GM19025 (cell line): ENCODE results near the gene RAD51B.

ENCODE experiments used
- ATAC-seq: cut with Tn5 transposase; IDR thresholded peaks from one replicate; pipeline ENCODE4 v1.9.1; 2021; ENCODE audit warnings: mild to moderate bottlenecking, low read depth, moderate library complexity; ENCODE audit not compliant: unreplicated experiment

Gene RAD51B

GRCh38 chr14:68675233-68675577 is 855.6 kb downstream of the RAD51B start:
- ATAC-seq: no peak

- no peak for ATAC-seq
These were observed 856.9 kb downstream of the RAD51B start for GRCh38 chr14:68676511-68676943.

- no peak for ATAC-seq
These were observed 857.9 kb downstream of the RAD51B start for GRCh38 chr14:68677476-68677875.

GRCh38 chr14:68677901-68678300 is 858.3 kb downstream of the RAD51B start:
- no peak for ATAC-seq

GRCh38 chr14:68678471-68678870 is 858.9 kb downstream of the RAD51B start:
- ATAC-seq: no peak

GRCh38 chr14:68679301-68679700 is 859.7 kb downstream of the RAD51B start:
- no peak for ATAC-seq

GRCh38 chr14:68679746-68680467 is 860.3 kb downstream of the RAD51B start:
- ATAC-seq: no peak

GRCh38 chr14:68680541-68681051 is 861.0 kb downstream of the RAD51B start:
- no peak for ATAC-seq

- ATAC-seq: no peak
These were observed 861.9 kb downstream of the RAD51B start for GRCh38 chr14:68681256-68682011.

- ATAC-seq: no peak
These were observed 862.9 kb downstream of the RAD51B start for GRCh38 chr14:68682166-68683103.

GRCh38 chr14:68683326-68683725 is 863.7 kb downstream of the RAD51B start:
- no peak for ATAC-seq

- ATAC-seq: no peak
These were observed 865.2 kb downstream of the RAD51B start for GRCh38 chr14:68684466-68685418.

- ATAC-seq: peak; percentile 71
These were observed 866.0 kb downstream of the RAD51B start for GRCh38 chr14:68685419-68686204.

GRCh38 chr14:68686205-68686465 is 866.6 kb downstream of the RAD51B start:
- ATAC-seq: no peak

GRCh38 chr14:68686724-68687123 is 867.1 kb downstream of the RAD51B start:
- ATAC-seq: no peak

GRCh38 chr14:68687746-68688145 is 868.2 kb downstream of the RAD51B start:
- ATAC-seq: no peak

- no peak for ATAC-seq
These were observed 869.3 kb downstream of the RAD51B start for GRCh38 chr14:68688872-68689371.

- no peak for ATAC-seq
These were observed 869.9 kb downstream of the RAD51B start for GRCh38 chr14:68689511-68689910.
